ENCODE data around the gene UQCR11. TPM values are rescaled to one million over a fixed set of nuclear protein-coding genes. Genes with fewer than 3 reads are reported as not detected.

UQCR11 gene
- total and polyA plus RNA-seq, 2 of the 8 experiments (the other 6 are each of a cell fraction or from before 2014, with no cell fraction given) = 162 to 171 TPM

DNA sequence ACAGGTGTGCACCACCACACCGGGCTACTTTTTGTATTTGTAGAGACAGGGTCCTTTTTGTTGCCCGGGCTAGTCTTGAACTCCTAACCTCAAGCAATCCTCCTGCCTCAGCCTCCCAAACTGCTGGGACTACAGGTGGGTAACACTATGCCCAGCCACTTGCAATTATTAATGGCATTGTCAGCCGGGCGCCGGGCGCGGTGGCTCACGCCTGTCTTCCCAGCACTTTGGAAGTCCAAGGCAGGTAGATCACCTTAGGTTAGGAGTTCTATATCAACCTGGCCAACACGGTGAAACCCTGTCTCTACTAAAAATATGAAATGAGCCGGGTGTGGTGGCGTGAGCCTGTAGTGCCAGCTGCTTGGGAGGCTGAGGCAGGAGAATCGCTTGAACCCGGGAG, 34.4 kb downstream of the UQCR11 start (continued):
- TF ChIP-seq, protein P1, sequence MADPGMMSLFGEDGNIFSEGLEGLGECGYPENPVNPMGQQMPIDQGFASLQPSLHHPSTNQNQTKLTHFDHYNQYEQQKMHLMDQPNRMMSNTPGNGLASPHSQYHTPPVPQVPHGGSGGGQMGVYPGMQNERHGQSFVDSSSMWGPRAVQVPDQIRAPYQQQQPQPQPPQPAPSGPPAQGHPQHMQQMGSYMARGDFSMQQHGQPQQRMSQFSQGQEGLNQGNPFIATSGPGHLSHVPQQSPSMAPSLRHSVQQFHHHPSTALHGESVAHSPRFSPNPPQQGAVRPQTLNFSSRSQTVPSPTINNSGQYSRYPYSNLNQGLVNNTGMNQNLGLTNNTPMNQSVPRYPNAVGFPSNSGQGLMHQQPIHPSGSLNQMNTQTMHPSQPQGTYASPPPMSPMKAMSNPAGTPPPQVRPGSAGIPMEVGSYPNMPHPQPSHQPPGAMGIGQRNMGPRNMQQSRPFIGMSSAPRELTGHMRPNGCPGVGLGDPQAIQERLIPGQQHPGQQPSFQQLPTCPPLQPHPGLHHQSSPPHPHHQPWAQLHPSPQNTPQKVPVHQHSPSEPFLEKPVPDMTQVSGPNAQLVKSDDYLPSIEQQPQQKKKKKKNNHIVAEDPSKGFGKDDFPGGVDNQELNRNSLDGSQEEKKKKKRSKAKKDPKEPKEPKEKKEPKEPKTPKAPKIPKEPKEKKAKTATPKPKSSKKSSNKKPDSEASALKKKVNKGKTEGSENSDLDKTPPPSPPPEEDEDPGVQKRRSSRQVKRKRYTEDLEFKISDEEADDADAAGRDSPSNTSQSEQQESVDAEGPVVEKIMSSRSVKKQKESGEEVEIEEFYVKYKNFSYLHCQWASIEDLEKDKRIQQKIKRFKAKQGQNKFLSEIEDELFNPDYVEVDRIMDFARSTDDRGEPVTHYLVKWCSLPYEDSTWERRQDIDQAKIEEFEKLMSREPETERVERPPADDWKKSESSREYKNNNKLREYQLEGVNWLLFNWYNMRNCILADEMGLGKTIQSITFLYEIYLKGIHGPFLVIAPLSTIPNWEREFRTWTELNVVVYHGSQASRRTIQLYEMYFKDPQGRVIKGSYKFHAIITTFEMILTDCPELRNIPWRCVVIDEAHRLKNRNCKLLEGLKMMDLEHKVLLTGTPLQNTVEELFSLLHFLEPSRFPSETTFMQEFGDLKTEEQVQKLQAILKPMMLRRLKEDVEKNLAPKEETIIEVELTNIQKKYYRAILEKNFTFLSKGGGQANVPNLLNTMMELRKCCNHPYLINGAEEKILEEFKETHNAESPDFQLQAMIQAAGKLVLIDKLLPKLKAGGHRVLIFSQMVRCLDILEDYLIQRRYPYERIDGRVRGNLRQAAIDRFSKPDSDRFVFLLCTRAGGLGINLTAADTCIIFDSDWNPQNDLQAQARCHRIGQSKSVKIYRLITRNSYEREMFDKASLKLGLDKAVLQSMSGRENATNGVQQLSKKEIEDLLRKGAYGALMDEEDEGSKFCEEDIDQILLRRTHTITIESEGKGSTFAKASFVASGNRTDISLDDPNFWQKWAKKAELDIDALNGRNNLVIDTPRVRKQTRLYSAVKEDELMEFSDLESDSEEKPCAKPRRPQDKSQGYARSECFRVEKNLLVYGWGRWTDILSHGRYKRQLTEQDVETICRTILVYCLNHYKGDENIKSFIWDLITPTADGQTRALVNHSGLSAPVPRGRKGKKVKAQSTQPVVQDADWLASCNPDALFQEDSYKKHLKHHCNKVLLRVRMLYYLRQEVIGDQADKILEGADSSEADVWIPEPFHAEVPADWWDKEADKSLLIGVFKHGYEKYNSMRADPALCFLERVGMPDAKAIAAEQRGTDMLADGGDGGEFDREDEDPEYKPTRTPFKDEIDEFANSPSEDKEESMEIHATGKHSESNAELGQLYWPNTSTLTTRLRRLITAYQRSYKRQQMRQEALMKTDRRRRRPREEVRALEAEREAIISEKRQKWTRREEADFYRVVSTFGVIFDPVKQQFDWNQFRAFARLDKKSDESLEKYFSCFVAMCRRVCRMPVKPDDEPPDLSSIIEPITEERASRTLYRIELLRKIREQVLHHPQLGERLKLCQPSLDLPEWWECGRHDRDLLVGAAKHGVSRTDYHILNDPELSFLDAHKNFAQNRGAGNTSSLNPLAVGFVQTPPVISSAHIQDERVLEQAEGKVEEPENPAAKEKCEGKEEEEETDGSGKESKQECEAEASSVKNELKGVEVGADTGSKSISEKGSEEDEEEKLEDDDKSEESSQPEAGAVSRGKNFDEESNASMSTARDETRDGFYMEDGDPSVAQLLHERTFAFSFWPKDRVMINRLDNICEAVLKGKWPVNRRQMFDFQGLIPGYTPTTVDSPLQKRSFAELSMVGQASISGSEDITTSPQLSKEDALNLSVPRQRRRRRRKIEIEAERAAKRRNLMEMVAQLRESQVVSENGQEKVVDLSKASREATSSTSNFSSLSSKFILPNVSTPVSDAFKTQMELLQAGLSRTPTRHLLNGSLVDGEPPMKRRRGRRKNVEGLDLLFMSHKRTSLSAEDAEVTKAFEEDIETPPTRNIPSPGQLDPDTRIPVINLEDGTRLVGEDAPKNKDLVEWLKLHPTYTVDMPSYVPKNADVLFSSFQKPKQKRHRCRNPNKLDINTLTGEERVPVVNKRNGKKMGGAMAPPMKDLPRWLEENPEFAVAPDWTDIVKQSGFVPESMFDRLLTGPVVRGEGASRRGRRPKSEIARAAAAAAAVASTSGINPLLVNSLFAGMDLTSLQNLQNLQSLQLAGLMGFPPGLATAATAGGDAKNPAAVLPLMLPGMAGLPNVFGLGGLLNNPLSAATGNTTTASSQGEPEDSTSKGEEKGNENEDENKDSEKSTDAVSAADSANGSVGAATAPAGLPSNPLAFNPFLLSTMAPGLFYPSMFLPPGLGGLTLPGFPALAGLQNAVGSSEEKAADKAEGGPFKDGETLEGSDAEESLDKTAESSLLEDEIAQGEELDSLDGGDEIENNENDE (IDR thresholded peaks at IDR 0.05; ENCODE audit: insufficient replicate concordance, low read length) = no peak
- no peak for TF ChIP-seq CBX5 (IDR thresholded peaks at IDR 0.05; ENCODE audit: low read depth, low read length)
- TF ChIP-seq JUND (IDR thresholded peaks at IDR 0.05; ENCODE audit: low read length) = no peak
- no peak for TF ChIP-seq RFX5 (IDR thresholded peaks at IDR 0.05; ENCODE audit: borderline replicate concordance, low read depth, low read length)
- no peak for TF ChIP-seq RAD21 (IDR thresholded peaks at IDR 0.05 in 1 of 2, conservative IDR thresholded peaks at IDR 0.05 in 1 of 2; ENCODE audit: low read depth in 2 of 2, low read length in 2 of 2)
- TF ChIP-seq CTBP2 (IDR thresholded peaks at IDR 0.05; ENCODE audit: borderline replicate concordance, insufficient read depth, insufficient read length, low read length) = no peak
- TF ChIP-seq SAP30 (IDR thresholded peaks at IDR 0.05; ENCODE audit: insufficient read depth, insufficient replicate concordance, low read length) = no peak
- no peak for TF ChIP-seq CHD2 (IDR thresholded peaks at IDR 0.05; ENCODE audit: low read length)
- no peak for TF ChIP-seq KDM4A (IDR thresholded peaks at IDR 0.05; ENCODE audit: low read depth, low read length, severe bottlenecking)
- TF ChIP-seq GABPA (IDR thresholded peaks at IDR 0.05; ENCODE audit: borderline replicate concordance, insufficient read depth, low read length) = no peak
